ENCODE results near the gene RAB22A.

GRCh38 chr20:58264271-58264670 is 45.2 kb upstream of the RAB22A start:
- TF ChIP-seq CTCF (IDR thresholded peaks at IDR 0.05) (no peak), GATA3 (IDR thresholded peaks at IDR 0.05; ENCODE audit: borderline replicate concordance) (no peak), EP300 (IDR thresholded peaks at IDR 0.05) (no peak), ATOH8 (CRISPR knock-in tag; IDR thresholded peaks at IDR 0.05; ENCODE audit: low read depth) (no peak), REST (IDR thresholded peaks at IDR 0.05) (no peak), MYC (IDR thresholded peaks at IDR 0.05; ENCODE audit: borderline replicate concordance, low read length) (no peak), JUNB (IDR thresholded peaks at IDR 0.05) (no peak)
